Central memory CD4-positive, alpha-beta T cell (primary cell): ENCODE results near the gene TTC4.

Experiments
- DNase-seq: peaks from one replicate; pipeline ENCODE4 v3.0.0; 2022

TTC4 gene

DNA sequence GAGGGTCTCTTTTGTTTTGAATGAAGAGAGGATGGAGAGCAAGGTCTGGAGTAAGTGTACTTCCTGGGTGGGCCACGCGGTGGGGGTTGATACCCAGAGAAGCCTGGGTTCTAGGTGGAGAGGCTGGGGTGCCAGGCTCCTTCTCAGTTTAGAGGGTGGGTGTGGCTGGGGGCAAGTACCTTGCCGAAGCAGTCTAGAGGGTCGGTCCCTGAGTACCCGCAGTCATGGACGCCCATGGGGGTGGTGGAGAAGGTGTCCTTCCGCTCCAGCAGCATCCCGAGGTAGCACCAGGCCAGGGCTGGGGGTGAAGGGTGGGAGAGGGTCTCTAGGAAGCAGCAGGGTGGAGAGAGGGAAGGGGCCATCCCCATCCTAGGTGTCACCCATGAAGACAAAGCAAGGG lies 71.1 kb downstream of the TTC4 start:
- no peak for DNase-seq

DNA sequence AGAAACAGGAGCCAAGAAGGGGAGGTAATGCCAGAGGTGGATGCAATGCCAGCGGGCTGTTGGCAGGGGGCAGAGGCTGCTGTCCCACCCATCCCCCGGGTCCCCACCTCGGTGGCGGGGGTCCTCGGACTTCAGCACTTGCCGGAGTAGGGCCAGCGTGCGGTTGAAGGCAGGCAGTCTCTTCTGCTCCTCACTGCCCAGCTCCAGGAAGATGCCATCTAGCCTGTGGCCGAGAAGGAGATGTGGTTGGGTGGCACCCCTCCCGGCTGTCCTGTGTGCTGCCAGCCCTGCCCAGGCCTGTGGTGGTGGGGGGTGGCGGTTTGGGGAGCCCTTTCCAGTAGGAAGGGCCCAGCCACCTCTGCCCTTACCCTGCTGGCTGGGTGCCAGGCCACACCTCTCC lies 71.9 kb downstream of the TTC4 start:
- DNase-seq: no peak

DNA sequence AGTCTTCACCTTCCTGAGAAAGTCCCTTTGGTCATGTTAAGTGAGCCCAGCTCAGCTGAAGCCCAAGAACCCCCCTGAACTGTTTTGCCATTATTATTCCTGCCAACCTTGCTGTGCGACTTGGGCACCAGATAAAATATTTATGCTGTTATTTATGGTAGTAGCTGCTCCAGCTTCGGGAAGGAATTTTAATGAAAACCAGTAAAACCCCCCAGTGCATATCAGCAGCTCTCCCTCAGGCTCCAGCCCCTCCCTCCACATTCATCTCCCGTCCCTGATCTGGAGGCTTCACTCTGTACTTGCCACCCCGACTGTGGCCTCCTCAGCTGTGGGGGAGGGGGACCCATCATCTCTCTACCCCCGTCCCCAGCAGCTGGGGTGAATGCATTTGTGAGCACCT lies 72.8 kb downstream of the TTC4 start:
- DNase-seq: no peak

- no peak for DNase-seq
Measured at GRCh38 chr1:54791880-54792522, 76.3 kb downstream of the TTC4 start.
